Activated CD4-positive, alpha-beta T cell treated with anti-CD3 and anti-CD28 coated beads for 36 hours (primary cell): ENCODE results near the gene HCFC1. TPM values are rescaled to one million over a fixed set of nuclear protein-coding genes. Genes with fewer than 3 reads are reported as not detected.
"Not testable (repeated sequence)": the region's sequence is repeated elsewhere in the genome, so short reads cannot be mapped to it uniquely, and the experiment has no call there.

Source experiments
- ATAC-seq: fragments of 200-7000 bp; cut with Tn5 transposase; one replicate; pipeline ENCODE4 v1.10.0; 2021; ENCODE audit warnings: mild to moderate bottlenecking, moderate library complexity
- CTCF ChIA-PET: fragments of 350-600 bp; sonication (Branson Sonifier 250); formaldehyde crosslinking; loops from one replicate; lab custom pipeline; 2021; ENCODE audit warnings: antibody characterized with exemption; lab: Charles Lee
- POLR2A ChIA-PET: fragments of 350-600 bp; sonication (Branson Sonifier 250); formaldehyde crosslinking; loops from one replicate; lab custom pipeline; 2021; ENCODE audit warnings: antibody characterized with exemption, inconsistent platforms; lab: Charles Lee
- DNase-seq: peaks from one replicate; pipeline ENCODE4 v3.0.0-alpha.2; 2020
- H3K27ac Mint-ChIP-seq: one replicate; pipeline ENCODE4 v1.8.0; 2021; ENCODE audit warnings: mixed read lengths
- H3K27me3 Mint-ChIP-seq: one replicate; pipeline ENCODE4 v1.8.0; 2021; ENCODE audit warnings: mixed read lengths
- H3K36me3 Mint-ChIP-seq: one replicate; pipeline ENCODE4 v1.8.0; 2021; ENCODE audit warnings: low read depth, mixed read lengths
- H3K4me1 Mint-ChIP-seq: one replicate; pipeline ENCODE4 v1.8.0; 2021; ENCODE audit warnings: mixed read lengths
- H3K4me3 Mint-ChIP-seq: one replicate; pipeline ENCODE4 v1.8.0; 2021; ENCODE audit warnings: mild to moderate bottlenecking, moderate library complexity, mixed read lengths
- H3K9me3 Mint-ChIP-seq: one replicate; pipeline ENCODE4 v1.8.0; 2021; ENCODE audit warnings: low read depth, mixed read lengths
- intact Hi-C, 2 experiments: fragments of 100-400 bp; cut with DNase I in 1 of 2; cut with micrococcal nuclease in 1 of 2; formaldehyde crosslinking; loops; one replicate each; pipeline versions ENCODE4 v1.14.2 to v1.15.1; 2022 to 2024; cut with DNase I, micrococcal nuclease
- total RNA-seq, 2 experiments: library from RNA; stranded (reverse); gene quantifications; one replicate each; pipeline ENCODE4 v1.2.3, GENCODE V29; 2021

The HCFC1 gene
- total RNA-seq, 2 experiments from 2014 or later, result 99.5 to 147 TPM

GRCh38 chrX:154004315-154004714, 32.7 kb upstream of the HCFC1 start:
- Mint-ChIP-seq H3K36me3 (peaks cover 18% of the 10 kb centered on the region), H3K4me3 (no peak overlapping the region), H3K9me3 (no peaks in the 10 kb centered on the region), H3K27me3 (no peaks in the 10 kb centered on the region), H3K27ac (no peak overlapping the region), H3K4me1 (peaks cover 16% of the 10 kb centered on the region)
- intact Hi-C loops, result no loop called here
- ATAC-seq (no peak), DNase-seq (no peak)
- ChIA-PET CTCF (interaction anchor here (3.0 kb wide), 1 partner anchor 10 kb away, joined by 9 read pairs; no protein-coding TSS in a partner anchor), POLR2A (no interaction called here)

GRCh38 chrX:154002215-154002719, 30.6 kb upstream of the HCFC1 start:
- peak; percentile 95 for ATAC-seq
- peak overlapping the region; percentile 36 for H3K4me3 Mint-ChIP-seq
- H3K4me1 Mint-ChIP-seq, result peaks cover 13% of the 10 kb centered on the region
- peak overlapping the region; percentile 85 for H3K27ac Mint-ChIP-seq
- ChIA-PET POLR2A (interaction anchor here (0.9 kb wide), 1 partner anchor 12 kb away, joined by 6 read pairs; no protein-coding TSS in a partner anchor), CTCF (interaction anchor here (1.2 to 1.5 kb wide), 2 partner anchors 11 to 21 kb away, joined by 3 to 4 read pairs; no protein-coding TSS in a partner anchor)
- H3K9me3 Mint-ChIP-seq, result no peaks in the 10 kb centered on the region
- no peaks in the 10 kb centered on the region for H3K27me3 Mint-ChIP-seq
- intact Hi-C loops, result no loop called here
- peak; percentile 63 for DNase-seq
- H3K36me3 Mint-ChIP-seq, result peaks cover 9% of the 10 kb centered on the region

GRCh38 chrX:154000051-154000450, 28.4 kb upstream of the HCFC1 start:
- CTCF ChIA-PET, result no interaction called here
- DNase-seq, result no peak
- Mint-ChIP-seq H3K27ac (no peak overlapping the region), H3K4me3 (no peak overlapping the region), H3K9me3 (no peaks in the 10 kb centered on the region), H3K36me3 (peaks cover 6% of the 10 kb centered on the region), H3K27me3 (no peaks in the 10 kb centered on the region), H3K4me1 (peaks cover 13% of the 10 kb centered on the region)
- intact Hi-C loops, result no loop called here
- ATAC-seq, result no peak
- POLR2A ChIA-PET, result no interaction called here

GRCh38 chrX:153999359-154000037, 27.9 kb upstream of the HCFC1 start:
- ATAC-seq (no peak), DNase-seq (no peak)
- H3K4me3 Mint-ChIP-seq, result no peak overlapping the region
- no peak overlapping the region for H3K27ac Mint-ChIP-seq
- peaks cover 6% of the 10 kb centered on the region for H3K36me3 Mint-ChIP-seq
- ChIA-PET CTCF (no interaction called here), POLR2A (no interaction called here)
- peaks cover 13% of the 10 kb centered on the region for H3K4me1 Mint-ChIP-seq
- intact Hi-C loops, result no loop called here
- no peaks in the 10 kb centered on the region for H3K27me3 Mint-ChIP-seq
- no peaks in the 10 kb centered on the region for H3K9me3 Mint-ChIP-seq

GRCh38 chrX:153995504-153995903, 23.9 kb upstream of the HCFC1 start:
- Mint-ChIP-seq H3K36me3 (no peaks in the 10 kb centered on the region), H3K27ac (no peak overlapping the region), H3K4me3 (no peak overlapping the region), H3K9me3 (no peaks in the 10 kb centered on the region), H3K27me3 (no peaks in the 10 kb centered on the region), H3K4me1 (peaks cover 4% of the 10 kb centered on the region)
- ATAC-seq (no peak), DNase-seq (no peak)
- POLR2A ChIA-PET, result no interaction called here
- intact Hi-C loops, result no loop called here
- CTCF ChIA-PET, result interaction anchor here (0.6 kb wide), 1 partner anchor 142 kb away, joined by 4 read pairs; no protein-coding TSS in a partner anchor

- POLR2A ChIA-PET, intact Hi-C loops, H3K27me3 Mint-ChIP-seq, H3K27ac Mint-ChIP-seq, DNase-seq, ATAC-seq, H3K36me3 Mint-ChIP-seq, CTCF ChIA-PET, H3K9me3 Mint-ChIP-seq, H3K4me3 Mint-ChIP-seq: not testable (repeated sequence)
- peaks cover 14% of the 10 kb centered on the region for H3K4me1 Mint-ChIP-seq
Measured at GRCh38 chrX:153994398-153994797, 22.8 kb upstream of the HCFC1 start.

- CTCF ChIA-PET, result no interaction called here
- DNase-seq, result peak; percentile 25
- H3K36me3 Mint-ChIP-seq, result no peaks in the 10 kb centered on the region
- no peaks in the 10 kb centered on the region for H3K9me3 Mint-ChIP-seq
- H3K27ac Mint-ChIP-seq, result no peak overlapping the region
- H3K27me3 Mint-ChIP-seq, result no peaks in the 10 kb centered on the region
- intact Hi-C loops, result no loop called here
- POLR2A ChIA-PET, result no interaction called here
- H3K4me1 Mint-ChIP-seq, result peaks cover 17% of the 10 kb centered on the region
- no peak for ATAC-seq
- no peak overlapping the region for H3K4me3 Mint-ChIP-seq
Measured at GRCh38 chrX:153993978-153994377, 22.4 kb upstream of the HCFC1 start.

GRCh38 chrX:153993079-153993478, 21.5 kb upstream of the HCFC1 start:
- no peaks in the 10 kb centered on the region for H3K36me3 Mint-ChIP-seq

GRCh38 chrX:153992180-153992579, 20.6 kb upstream of the HCFC1 start:
- no peaks in the 10 kb centered on the region for H3K27me3 Mint-ChIP-seq
- H3K36me3 Mint-ChIP-seq, result no peaks in the 10 kb centered on the region
- H3K27ac Mint-ChIP-seq, result no peak overlapping the region
- ChIA-PET POLR2A (interaction anchor here (0.7 kb wide), 1 partner anchor 48 kb away, joined by 5 read pairs; no protein-coding TSS in a partner anchor), CTCF (no interaction called here)
- no peaks in the 10 kb centered on the region for H3K9me3 Mint-ChIP-seq
- no peak overlapping the region for H3K4me3 Mint-ChIP-seq
- ATAC-seq, result no peak
- intact Hi-C loops, result no loop called here
- H3K4me1 Mint-ChIP-seq, result peaks cover 17% of the 10 kb centered on the region
- DNase-seq, result no peak

More at GRCh38 chrX:153993079-153993478, 21.5 kb upstream of the HCFC1 start:
- ATAC-seq, result no peak
- no peak for DNase-seq
- no peaks in the 10 kb centered on the region for H3K27me3 Mint-ChIP-seq
- CTCF ChIA-PET, result no interaction called here
- no peak overlapping the region for H3K27ac Mint-ChIP-seq
- intact Hi-C loops, result no loop called here
- H3K4me3 Mint-ChIP-seq, result no peak overlapping the region
- H3K4me1 Mint-ChIP-seq, result peaks cover 17% of the 10 kb centered on the region
- POLR2A ChIA-PET, result no interaction called here
- no peaks in the 10 kb centered on the region for H3K9me3 Mint-ChIP-seq

- CTCF ChIA-PET, result no interaction called here
- Mint-ChIP-seq H3K36me3 (no peaks in the 10 kb centered on the region), H3K27me3 (no peaks in the 10 kb centered on the region), H3K4me1 (peaks cover 17% of the 10 kb centered on the region), H3K27ac (no peak overlapping the region), H3K9me3 (no peaks in the 10 kb centered on the region), H3K4me3 (no peak overlapping the region)
- POLR2A ChIA-PET, result no interaction called here
- ATAC-seq, result no peak
- intact Hi-C loops, result no loop called here
- DNase-seq, result no peak
Measured at GRCh38 chrX:153991013-153991580, 19.5 kb upstream of the HCFC1 start.

GRCh38 chrX:153989973-153990655, 18.5 kb upstream of the HCFC1 start:
- ChIA-PET POLR2A (no interaction called here), CTCF (interaction anchor here (0.9 to 1.1 kb wide), 3 partner anchors 11 to 55 kb away, joined by 3 to 6 read pairs (median 3); partner anchors contain the start of gene NAA10)
- no peaks in the 10 kb centered on the region for H3K36me3 Mint-ChIP-seq
- peak overlapping the region; percentile 17 for H3K4me3 Mint-ChIP-seq
- intact Hi-C loops, result no loop called here
- H3K9me3 Mint-ChIP-seq, result no peaks in the 10 kb centered on the region
- DNase-seq (peak; percentile 44), ATAC-seq (no peak)
- H3K27ac Mint-ChIP-seq, result peak overlapping the region; percentile 43
- no peaks in the 10 kb centered on the region for H3K27me3 Mint-ChIP-seq
- peaks cover 17% of the 10 kb centered on the region for H3K4me1 Mint-ChIP-seq
